NCI-H82 (cell line): ENCODE measurements around the gene RFX4.

ENCODE experiments used
- DNase-seq: peaks from one replicate; lab custom pipeline; 2025; lab: John Stamatoyannopoulos, UW

Gene RFX4

GRCh38 chr12:106646472-106646871, 63.7 kb downstream of the RFX4 start:
- DNase-seq, result no peak

DNA sequence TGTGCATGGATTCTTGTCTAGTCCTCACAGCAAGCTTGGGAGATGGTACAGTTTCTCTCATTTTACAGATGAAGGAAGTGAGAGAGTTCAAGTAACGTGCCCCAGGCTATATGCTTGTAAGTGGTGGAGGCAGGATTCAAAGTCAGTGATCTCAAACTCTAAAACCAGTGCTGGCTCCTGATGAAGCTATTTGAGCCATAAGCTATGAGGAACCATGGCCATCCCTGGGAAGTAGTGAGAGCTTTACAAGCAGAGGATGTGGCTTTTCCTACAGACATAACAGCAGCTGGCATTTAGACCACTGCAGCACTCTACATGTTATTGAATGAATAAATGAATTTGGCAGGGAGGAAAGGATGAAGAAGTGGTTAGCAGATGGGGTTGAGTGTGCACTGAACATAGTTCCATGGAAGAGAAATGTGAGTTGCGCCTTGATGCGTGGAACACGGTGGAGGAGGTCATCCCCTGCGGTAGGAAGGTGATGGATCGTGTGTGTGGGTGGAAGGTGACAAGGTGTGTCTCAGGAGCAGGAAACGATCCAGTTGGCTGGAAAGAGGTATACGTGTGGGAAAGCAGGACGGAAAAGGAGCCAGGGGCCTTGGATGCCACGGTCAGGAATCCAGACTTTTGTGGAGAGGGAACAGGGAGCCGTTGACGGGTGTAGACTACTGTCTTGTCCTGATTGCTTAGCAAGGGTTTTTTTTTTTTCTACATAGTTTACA, 65.2 kb downstream of the RFX4 start:
- no peak for DNase-seq

DNA sequence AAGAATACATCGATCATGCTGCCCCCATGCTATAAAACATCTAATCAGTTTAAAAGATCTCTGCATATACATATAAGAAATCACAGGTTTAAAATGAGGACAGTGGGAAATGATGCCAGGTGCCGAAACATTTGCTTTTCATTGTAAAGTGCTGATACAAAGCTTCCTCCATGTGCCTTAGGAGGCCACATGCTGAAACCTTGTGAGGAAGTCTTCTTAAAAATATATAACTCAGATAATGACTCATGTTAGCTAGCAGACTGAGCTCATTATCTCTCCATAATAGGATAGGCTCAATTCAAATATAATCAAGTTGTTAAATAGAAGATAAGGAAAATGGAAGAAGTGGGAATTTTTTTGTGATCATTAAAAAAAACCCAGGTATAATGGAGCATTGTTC, 65.9 kb downstream of the RFX4 start:
- DNase-seq, result peak; percentile 13

DNA sequence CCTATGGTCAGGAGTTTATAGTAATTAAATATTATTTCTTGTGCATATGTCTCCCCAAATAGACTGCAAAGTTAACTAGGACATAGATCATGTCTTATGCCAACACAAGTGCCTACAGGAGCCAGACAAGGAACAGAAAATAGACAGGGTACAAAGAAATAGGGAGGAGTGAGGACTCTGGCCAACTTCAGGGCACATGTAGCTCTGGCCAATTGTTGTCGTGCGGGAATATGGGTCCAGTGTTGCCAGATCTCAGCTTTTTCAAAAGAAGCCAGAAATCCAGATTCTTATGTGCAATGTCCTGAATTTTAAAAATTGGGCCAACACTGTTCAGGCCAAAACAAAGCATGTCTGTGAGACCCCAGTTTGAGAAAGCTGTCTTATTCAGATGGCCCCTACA, 68.7 kb downstream of the RFX4 start:
- DNase-seq, result no peak

DNA sequence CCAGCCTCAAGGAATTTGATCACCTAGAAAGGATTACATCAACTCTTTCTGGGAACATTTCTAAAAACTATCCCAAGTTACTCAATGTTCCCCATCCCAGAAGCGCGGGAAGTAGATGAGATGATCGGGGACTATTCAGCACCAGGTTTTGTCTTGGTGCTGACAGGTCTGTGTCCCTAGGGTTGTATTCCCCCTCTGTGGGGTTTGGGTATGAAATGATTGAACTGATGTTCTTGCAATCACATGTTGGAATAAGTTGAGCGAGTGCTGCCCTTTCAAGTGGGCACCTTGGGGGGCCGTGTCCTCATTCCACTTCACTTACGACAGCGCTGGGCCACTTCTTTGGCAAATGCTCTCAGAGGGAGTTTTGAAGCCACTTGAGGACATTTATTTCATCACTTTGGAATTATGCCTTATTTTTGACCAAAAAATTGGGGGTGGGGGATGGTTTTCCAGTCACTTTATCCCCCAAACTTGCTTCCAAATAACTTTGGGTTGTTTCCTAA, 69.8 kb downstream of the RFX4 start:
- no peak for DNase-seq

DNA sequence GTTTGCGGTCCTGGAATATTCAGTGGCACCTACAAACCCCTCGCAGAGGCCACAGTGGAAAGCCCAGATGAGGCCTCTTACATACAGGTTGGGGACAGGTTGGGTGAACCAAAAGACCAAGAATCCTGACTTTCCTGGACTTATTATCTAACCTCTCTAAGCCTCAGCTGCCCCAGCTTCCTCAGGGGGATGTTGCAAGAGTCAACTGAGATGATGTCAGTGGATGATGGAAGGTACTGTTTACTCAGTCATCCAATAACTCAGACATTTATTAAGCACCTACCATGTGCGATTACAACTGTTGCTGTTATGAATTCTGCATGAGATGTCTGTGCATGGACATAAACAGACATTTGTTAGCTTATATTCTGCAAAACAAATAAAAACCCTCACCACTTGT, 72.8 kb downstream of the RFX4 start:
- no peak for DNase-seq

- DNase-seq, result no peak
These were observed 74.7 kb downstream of the RFX4 start for GRCh38 chr12:106657488-106657887.

GRCh38 chr12:106663385-106663784, 80.6 kb downstream of the RFX4 start:
- DNase-seq, result no peak

DNA sequence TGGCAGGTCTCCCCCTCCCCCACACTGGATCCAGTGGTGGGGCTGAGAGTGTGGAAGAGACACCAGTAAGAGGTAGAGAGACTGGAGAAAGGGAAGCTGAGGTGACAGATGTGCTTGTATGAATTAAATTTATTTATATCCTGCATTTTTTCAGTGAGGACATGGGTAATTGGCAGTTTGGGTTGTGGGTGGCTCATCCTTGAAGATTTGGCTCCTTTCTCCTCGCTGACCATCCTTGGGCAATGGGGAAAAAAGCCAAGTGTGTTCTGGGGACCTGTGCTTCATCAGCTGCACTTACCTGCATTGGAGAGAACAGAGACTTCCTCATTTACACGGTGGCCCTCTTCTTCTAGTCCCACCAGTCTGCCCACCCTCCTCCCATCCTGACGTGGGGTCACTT, 86.4 kb downstream of the RFX4 start:
- DNase-seq, result no peak

GRCh38 chr12:106670131-106670530, 87.3 kb downstream of the RFX4 start:
- DNase-seq, result no peak

GRCh38 chr12:106671840-106672239, 89.0 kb downstream of the RFX4 start:
- DNase-seq, result no peak

DNA sequence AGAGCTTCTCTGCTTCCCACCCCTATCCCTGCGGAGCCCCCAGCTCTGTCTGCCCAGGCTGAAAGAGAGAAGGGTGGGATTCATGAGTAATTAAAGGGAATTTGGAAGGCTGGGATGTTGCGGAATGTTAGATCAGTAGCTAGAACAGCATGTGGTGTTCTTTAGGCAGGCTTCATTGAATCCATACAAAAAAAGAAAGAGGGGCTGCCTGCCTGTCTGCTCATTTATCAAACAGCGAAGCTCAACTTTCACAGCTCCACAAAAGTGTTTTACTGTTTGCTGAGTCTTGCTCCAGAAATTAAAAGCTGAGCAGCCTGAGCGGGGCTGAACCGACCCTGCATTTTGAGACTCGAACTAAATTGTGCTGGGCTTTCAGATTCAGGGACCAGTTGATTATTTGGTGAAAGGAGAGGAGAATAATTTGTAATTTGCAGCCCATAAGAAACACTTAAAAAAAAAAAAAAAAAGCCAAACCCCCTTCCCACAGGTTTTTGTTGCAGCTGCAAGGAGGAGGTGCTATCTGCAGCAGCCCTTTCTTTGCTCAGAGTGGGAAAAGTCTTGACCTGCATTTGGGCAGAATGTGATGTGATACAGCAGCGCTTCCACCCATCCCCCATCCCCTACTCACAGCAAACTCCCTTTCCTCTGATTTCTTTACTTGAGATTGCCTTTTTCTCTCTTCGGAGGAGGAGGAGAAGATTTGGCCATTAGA, 89.7 kb downstream of the RFX4 start:
- DNase-seq, result no peak

- peak; percentile 24 for DNase-seq
These were observed 90.3 kb downstream of the RFX4 start for GRCh38 chr12:106673141-106673540.

- no peak for DNase-seq
These were observed 93.0 kb downstream of the RFX4 start for GRCh38 chr12:106675651-106676435.

DNA sequence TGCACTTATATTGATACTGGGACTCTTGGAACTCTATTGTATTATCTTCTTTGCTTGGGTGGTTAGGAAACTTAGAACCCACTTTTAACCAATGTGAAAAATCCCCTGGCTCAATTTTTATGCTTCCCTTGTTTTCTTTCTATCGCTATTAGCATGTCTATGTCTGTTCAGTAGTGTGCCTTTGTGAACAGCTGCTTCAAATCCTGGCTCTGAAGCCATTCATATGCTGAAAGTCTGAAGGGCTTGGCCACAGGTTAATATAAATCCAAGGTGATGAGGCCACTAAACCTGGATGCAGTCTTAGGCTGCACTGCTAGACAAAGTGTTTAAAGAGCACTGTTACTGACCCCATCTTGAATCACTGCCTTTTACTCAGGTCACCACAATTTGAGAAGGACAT, 96.8 kb downstream of the RFX4 start:
- DNase-seq, result no peak

DNA sequence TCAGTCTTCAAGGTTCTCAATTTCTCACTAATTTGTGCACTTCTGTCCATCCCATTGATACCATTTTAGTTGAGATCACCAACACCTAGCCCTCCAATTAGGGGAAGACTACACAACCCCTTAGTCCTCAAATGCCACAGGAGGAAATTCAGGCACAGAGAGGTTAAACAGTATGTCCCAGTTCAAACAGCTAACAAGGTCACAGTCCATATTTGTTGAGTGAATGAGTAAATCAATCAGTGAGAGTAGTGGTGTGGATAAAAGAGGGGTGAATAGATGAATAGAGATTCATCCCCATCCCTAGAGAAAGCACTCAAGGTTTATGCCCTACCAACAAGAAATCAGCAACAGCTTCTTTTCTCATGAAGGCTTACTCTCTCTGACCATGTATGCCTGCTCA, 97.5 kb downstream of the RFX4 start:
- no peak for DNase-seq

DNA sequence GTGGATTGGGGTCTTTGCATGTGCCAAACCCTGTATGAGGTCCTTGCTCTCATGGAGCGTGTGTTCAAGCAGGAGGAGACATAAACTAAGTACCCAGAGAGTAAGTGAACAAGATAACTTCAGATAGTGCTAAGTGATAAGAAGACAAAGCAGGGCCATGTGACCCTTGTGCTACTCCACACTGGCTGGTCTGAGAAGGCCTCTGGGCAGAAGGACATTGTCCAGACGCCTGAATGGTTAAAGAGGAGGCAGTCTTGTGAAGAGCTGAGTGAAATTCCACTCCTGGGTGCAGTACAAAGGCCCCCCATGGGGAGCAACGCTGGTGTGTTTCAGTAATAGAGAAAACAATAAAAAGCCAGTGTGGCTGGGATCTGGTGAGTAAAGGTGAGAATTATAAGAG, 98.4 kb downstream of the RFX4 start:
- no peak for DNase-seq

GRCh38 chr12:106682594-106683234, 99.9 kb downstream of the RFX4 start:
- no peak for DNase-seq

GRCh38 chr12:106684497-106684896, 101.7 kb downstream of the RFX4 start:
- no peak for DNase-seq

DNA sequence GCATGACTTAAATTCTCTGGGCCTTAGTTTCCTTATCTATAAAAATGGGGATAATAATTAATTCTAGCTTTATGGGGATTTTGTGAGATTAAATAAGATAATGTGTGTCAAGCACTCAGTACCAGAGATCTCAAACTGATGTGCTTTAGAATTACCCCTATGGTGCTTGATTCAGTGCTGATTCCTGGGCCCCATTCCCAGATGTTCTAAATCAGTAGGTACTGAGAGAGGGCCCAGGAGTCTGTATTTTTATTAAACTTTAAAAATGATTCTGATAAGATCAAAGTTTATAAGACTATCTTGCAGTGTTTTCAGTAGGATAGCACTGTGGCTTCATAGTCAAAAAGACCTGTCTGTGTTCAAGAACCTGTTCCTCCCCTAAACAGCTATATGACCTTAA, 102.6 kb downstream of the RFX4 start:
- DNase-seq, result no peak

- DNase-seq, result no peak
These were observed 104.9 kb downstream of the RFX4 start for GRCh38 chr12:106687672-106688071.

GRCh38 chr12:106690569-106691305, 107.9 kb downstream of the RFX4 start:
- DNase-seq, result no peak
